IMR-90 (cell line): ENCODE data around the gene TNFRSF14. TPM values are rescaled to one million over a fixed set of nuclear protein-coding genes. Genes with fewer than 3 reads are reported as not detected.

Experiments used
- ATAC-seq: fragments of 200-7000 bp; cut with Tn5 transposase; 2 replicates; pipeline ENCODE4 v1.9.1; 2020; ENCODE audit warnings: low read depth, mild to moderate bottlenecking, moderate library complexity
- BruUV-seq: library from RNA; stranded (reverse); fragments of 400-500 nt; replicated peaks from 2 replicates; lab custom pipeline; 2021; lab: Mats Ljungman, UMichigan
- CTCF ChIA-PET: fragments of 300-600 bp; formaldehyde crosslinking; extraction: SDS; loops from one replicate; lab custom pipeline; 2021; ENCODE audit warnings: antibody characterized with exemption; lab: Yijun Ruan, JAX
- POLR2A ChIA-PET: fragments of 300-600 bp; sonication (Branson Sonifier 250); formaldehyde crosslinking; loops from one replicate; lab custom pipeline; 2022; ENCODE audit warnings: antibody characterized with exemption; ENCODE audit not compliant: unreplicated experiment; lab: Charles Lee
- DNase-seq: peaks from one replicate; pipeline ENCODE4 v3.0.0; 2013
- H2AFZ ChIP-seq: replicated peaks from 2 replicates; pipeline ENCODE3; 2013; ENCODE audit warnings: low read length, mild to moderate bottlenecking; ENCODE audit not compliant: poor library complexity
- H2AK5ac ChIP-seq: 2 replicates; pipeline ENCODE4 v1.6.1; 2013; ENCODE audit warnings: low read depth, low read length, inconsistent platforms
- H2AK9ac ChIP-seq: replicated peaks from 2 replicates; pipeline ENCODE3; 2013; ENCODE audit warnings: mild to moderate bottlenecking, low read depth, low read length, moderate library complexity; ENCODE audit not compliant: poor library complexity
- H2BK120ac ChIP-seq: 2 replicates; pipeline ENCODE4 v1.6.1; 2013; ENCODE audit warnings: low read depth, low read length, inconsistent platforms
- H2BK15ac ChIP-seq: 3 replicates; pipeline ENCODE4 v1.6.1; 2013; ENCODE audit warnings: low read depth, low read length, inconsistent platforms
- H2BK20ac ChIP-seq: 2 replicates; pipeline ENCODE4 v1.6.1; 2013; ENCODE audit warnings: low read depth, mild to moderate bottlenecking, inconsistent platforms, low read length, moderate library complexity
- H2BK5ac ChIP-seq: 2 replicates; pipeline ENCODE4 v1.6.1; 2013; ENCODE audit warnings: mild to moderate bottlenecking, low read depth, low read length, inconsistent platforms; ENCODE audit not compliant: poor library complexity, severe bottlenecking
- H3K14ac ChIP-seq: replicated peaks from 2 replicates; pipeline ENCODE4 v1.6.1; 2013; ENCODE audit warnings: low read depth, low read length, inconsistent platforms
- H3K18ac ChIP-seq: 2 replicates; pipeline ENCODE4 v1.6.1; 2013; ENCODE audit warnings: low read depth, low read length, control low read depth
- H3K23ac ChIP-seq: 2 replicates; pipeline ENCODE4 v1.6.1; 2013; ENCODE audit warnings: low read depth, low read length, inconsistent platforms
- H3K27ac ChIP-seq: 2 replicates; pipeline ENCODE4 v1.5.1; 2013; ENCODE audit warnings: mild to moderate bottlenecking, control low read depth, low read length; ENCODE audit not compliant: insufficient read depth
- H3K27me3 ChIP-seq: 2 replicates; pipeline ENCODE4 v1.6.1; 2013; ENCODE audit warnings: low read length; ENCODE audit not compliant: control insufficient read depth, insufficient read depth
- H3K36me3 ChIP-seq: 2 replicates; pipeline ENCODE4 v1.6.1; 2013; ENCODE audit warnings: low read length, mixed read lengths; ENCODE audit not compliant: control insufficient read depth, insufficient read depth
- H3K4ac ChIP-seq: 2 replicates; pipeline ENCODE4 v1.6.1; 2013; ENCODE audit warnings: low read depth, low read length, inconsistent platforms
- H3K4me1 ChIP-seq: 2 replicates; pipeline ENCODE4 v1.6.1; 2013; ENCODE audit warnings: low read length, mixed read lengths; ENCODE audit not compliant: control insufficient read depth, insufficient read depth
- H3K4me2 ChIP-seq: 2 replicates; pipeline ENCODE4 v1.6.1; 2013; ENCODE audit warnings: low read depth, mild to moderate bottlenecking, control low read depth, low read length, moderate library complexity
- H3K4me3 ChIP-seq: 2 replicates; pipeline ENCODE4 v1.5.1; 2013; ENCODE audit warnings: low read depth, mild to moderate bottlenecking, control low read depth, low read length, moderate library complexity; ENCODE audit not compliant: insufficient read depth
- H3K56ac ChIP-seq: 2 replicates; pipeline ENCODE4 v1.6.1; 2013; ENCODE audit warnings: low read length, inconsistent platforms; ENCODE audit not compliant: insufficient read depth; ENCODE audit errors: extremely low read depth
- H3K79me1 ChIP-seq, 2 experiments: 2 replicates each; pipeline ENCODE4 v1.6.1; 2013; ENCODE audit warnings: low read length in 2 of 2, inconsistent platforms in 1 of 2, low read depth in 1 of 2
- H3K9ac ChIP-seq: 2 replicates; pipeline ENCODE4 v1.6.1; 2013; ENCODE audit warnings: low read depth, low read length, control low read depth
- H3K9me1 ChIP-seq: 2 replicates; pipeline ENCODE4 v1.6.1; 2013; ENCODE audit warnings: low read length, inconsistent platforms; ENCODE audit not compliant: insufficient read depth
- H3K9me3 ChIP-seq: 2 replicates; pipeline ENCODE4 v1.6.1; 2013; ENCODE audit warnings: low read length; ENCODE audit not compliant: control insufficient read depth, insufficient read depth
- H4K20me1 ChIP-seq: 2 replicates; pipeline ENCODE4 v1.6.1; 2013; ENCODE audit warnings: low read length, inconsistent platforms; ENCODE audit not compliant: insufficient read depth
- H4K5ac ChIP-seq: 2 replicates; pipeline ENCODE4 v1.6.1; 2013; ENCODE audit warnings: mild to moderate bottlenecking, low read depth, low read length, control low read depth
- H4K8ac ChIP-seq, 2 experiments: 2 replicates each; pipeline ENCODE4 v1.6.1; 2013; ENCODE audit warnings: low read depth in 2 of 2, low read length in 2 of 2, control low read depth in 1 of 2, inconsistent platforms in 1 of 2
- H4K91ac ChIP-seq: 2 replicates; pipeline ENCODE4 v1.6.1; 2013; ENCODE audit warnings: low read depth, low read length, inconsistent platforms; ENCODE audit not compliant: insufficient read depth
- BHLHE40 ChIP-seq: fragments of 150-350 bp; IDR thresholded peaks from 2 replicates; pipeline ENCODE4 v1.6.1; 2016; ENCODE audit warnings: mild to moderate bottlenecking, low read depth, low read length
- CEBPB ChIP-seq: IDR thresholded peaks from 2 replicates; pipeline ENCODE4 v1.6.1; 2012; ENCODE audit warnings: low read depth, low read length, improper control_type of control experiment
- FOS ChIP-seq: fragments of 150-350 bp; IDR thresholded peaks from 2 replicates; pipeline ENCODE4 v1.6.1; 2016; ENCODE audit warnings: low read depth, low read length
- MAFK ChIP-seq: IDR thresholded peaks from 2 replicates; pipeline ENCODE4 v1.6.1; 2012; ENCODE audit warnings: low read depth, low read length, improper control_type of control experiment
- MAZ ChIP-seq: IDR thresholded peaks from 2 replicates; pipeline ENCODE4 v1.6.1; 2012; ENCODE audit warnings: low read depth, mild to moderate bottlenecking, low read length, improper control_type of control experiment, moderate library complexity, borderline replicate concordance
- NFE2L2 ChIP-seq: fragments of 150-350 bp; IDR thresholded peaks from 2 replicates; pipeline ENCODE4 v1.6.1; 2016; ENCODE audit warnings: low read depth, mild to moderate bottlenecking, low read length
- POLR2A ChIP-seq: IDR thresholded peaks from 2 replicates; pipeline ENCODE4 v1.6.1; 2012; ENCODE audit warnings: mild to moderate bottlenecking, low read depth, low read length
- RCOR1 ChIP-seq: IDR thresholded peaks from 2 replicates; pipeline ENCODE4 v1.6.1; 2012; ENCODE audit warnings: mild to moderate bottlenecking, low read length, improper control_type of control experiment; ENCODE audit not compliant: insufficient replicate concordance
- SMC3 ChIP-seq: fragments of 150-350 bp; IDR thresholded peaks from 2 replicates; pipeline ENCODE4 v1.6.1; 2016; ENCODE audit warnings: low read depth, mild to moderate bottlenecking, antibody characterized with exemption, low read length, moderate library complexity
- WGBS, 2 experiments: methylation state at CpG; one replicate each; pipeline versions ENCODE4 v1.1.5 to v1.1.7; 2013; ENCODE audit warnings: missing lambda C conversion rate in 2 of 2; ENCODE audit not compliant: insufficient read length in 1 of 2; ENCODE audit errors: extremely low coverage in 2 of 2; 5-methylcytosine and 5-hydroxymethylcytosine counted together
- dilution Hi-C: fragments of 300-500 bp; cut with HindIII; formaldehyde crosslinking; loops from one replicate; pipeline ENCODE4 v1.14.3; 2018; ENCODE audit warnings: low sequenced_read_pairs; ENCODE audit not compliant: unreplicated experiment
- in situ Hi-C: fragments of 300-500 bp; cut with MboI; formaldehyde crosslinking; loops from 3 replicates; pipeline ENCODE4 v1.14.3; 2019; ENCODE audit warnings: low sequenced_read_pairs, inconsistent platforms, mixed read lengths
- intact Hi-C: fragments of 100-400 bp; cut with micrococcal nuclease; formaldehyde crosslinking; loops from 2 replicates; pipeline ENCODE4 v1.10.0; 2022
- polyA plus RNA-seq, 3 experiments: library from polyadenylated mRNA; depleted of rRNA; stranded (reverse); fragments of >200 nt; gene quantifications; 2 replicates each; pipeline ENCODE4 v1.2.3, GENCODE V29; 2012; ENCODE audit warnings: low replicate concordance in 1 of 3
- total RNA-seq: library from RNA; depleted of rRNA; stranded (reverse); fragments of >200 nt; gene quantifications from 2 replicates; pipeline ENCODE4 v1.2.3, GENCODE V29; 2012
- TF ChIP-seq, protein P1 (sequence below): conservative IDR thresholded peaks from 2 replicates; pipeline ENCODE4 v1.5.1; 2012; ENCODE audit warnings: mild to moderate bottlenecking, low read depth, low read length, improper control_type of control experiment
- TF ChIP-seq, protein P2 (sequence below): fragments of 150-350 bp; IDR thresholded peaks from 2 replicates; pipeline ENCODE4 v1.6.1; 2017; ENCODE audit warnings: mild to moderate bottlenecking, antibody characterized with exemption, low read length, low read depth

TNFRSF14 gene
- total and polyA plus RNA-seq, 2 of the 4 experiments (the other 2 are of a cell fraction): 1.3 to 4.2 TPM

DNA sequence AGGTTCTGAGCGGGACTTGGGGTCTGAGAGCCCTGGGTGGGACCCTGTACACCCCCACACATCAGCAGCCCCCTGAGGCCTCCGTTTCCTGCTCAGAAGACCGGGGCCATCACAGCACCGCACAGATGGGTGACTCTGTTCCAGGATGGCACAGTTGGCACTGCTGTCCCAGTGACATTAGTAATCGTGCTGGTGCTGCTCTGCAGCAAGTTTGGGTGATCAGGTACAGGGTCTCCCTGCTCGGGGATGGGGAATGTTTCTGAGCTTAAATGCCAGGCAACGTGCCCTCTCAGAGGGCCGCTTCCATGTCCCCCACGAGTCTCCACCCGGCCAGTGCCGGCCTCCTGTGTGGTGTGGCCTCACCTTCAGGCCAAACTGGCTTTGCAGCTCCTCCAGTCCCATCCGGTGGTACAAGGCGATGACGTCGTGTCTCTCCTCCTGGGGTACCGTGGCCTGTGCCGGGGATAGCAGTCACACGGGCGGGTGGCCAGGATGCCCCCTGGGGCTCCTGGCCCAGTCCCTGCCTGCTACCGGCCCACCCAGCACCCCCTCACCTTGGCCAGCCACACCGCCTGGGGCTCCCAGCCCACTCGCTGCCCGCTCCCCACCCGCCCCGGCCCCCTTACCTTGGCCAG, 47.5 kb downstream of the TNFRSF14 start:
- 74% methylated on average over 13 of the region's 25 CpGs; no CpG with 5 or more reads in 1 of the 2 experiments for WGBS, 2 experiments
- Histone ChIP-seq H3K23ac (no peak overlapping the region), H3K14ac (no peak overlapping the region), H2BK5ac (no peak overlapping the region), H3K18ac (no peak overlapping the region), H3K27me3 (no peaks in the 10 kb centered on the region; the same call in 1 of the 2 replicates), H3K9me3 (0 out of 2 replicates have a peak, but pooled peaks cover under 1% of the 10 kb centered on the region), H3K4me1 (no peaks in the 10 kb centered on the region), H3K27ac (no peak overlapping the region), H2AK9ac (no peak overlapping the region), H3K4me2 (no peak overlapping the region), H4K5ac (no peak overlapping the region), H2BK20ac (no peak overlapping the region), H3K56ac (no peak overlapping the region), H2BK120ac (no peak overlapping the region), H3K79me1 (no peaks in the 10 kb centered on the region), H3K4ac (no peak overlapping the region), H3K36me3 (no peaks in the 10 kb centered on the region), H4K8ac (no peak overlapping the region), H2AK5ac (no peak overlapping the region), H3K9ac (no peak overlapping the region), H4K91ac (no peak overlapping the region), H2AFZ (no peak overlapping the region), H2BK15ac (no peak overlapping the region), H3K4me3 (no peak overlapping the region), H3K9me1 (no peaks in the 10 kb centered on the region), H4K20me1 (no peaks in the 10 kb centered on the region)
- no peak for DNase-seq
- intact Hi-C loops: no loop called here
- ChIA-PET POLR2A (no interaction called here), CTCF (no interaction called here)
- in situ Hi-C loops: no loop called here
- TF ChIP-seq POLR2A (no peak), NFE2L2 (no peak), MAZ (no peak), RCOR1 (no peak), FOS (no peak), CEBPB (no peak), BHLHE40 (no peak), MAFK (no peak), SMC3 (no peak)
- TF ChIP-seq, protein P1, sequence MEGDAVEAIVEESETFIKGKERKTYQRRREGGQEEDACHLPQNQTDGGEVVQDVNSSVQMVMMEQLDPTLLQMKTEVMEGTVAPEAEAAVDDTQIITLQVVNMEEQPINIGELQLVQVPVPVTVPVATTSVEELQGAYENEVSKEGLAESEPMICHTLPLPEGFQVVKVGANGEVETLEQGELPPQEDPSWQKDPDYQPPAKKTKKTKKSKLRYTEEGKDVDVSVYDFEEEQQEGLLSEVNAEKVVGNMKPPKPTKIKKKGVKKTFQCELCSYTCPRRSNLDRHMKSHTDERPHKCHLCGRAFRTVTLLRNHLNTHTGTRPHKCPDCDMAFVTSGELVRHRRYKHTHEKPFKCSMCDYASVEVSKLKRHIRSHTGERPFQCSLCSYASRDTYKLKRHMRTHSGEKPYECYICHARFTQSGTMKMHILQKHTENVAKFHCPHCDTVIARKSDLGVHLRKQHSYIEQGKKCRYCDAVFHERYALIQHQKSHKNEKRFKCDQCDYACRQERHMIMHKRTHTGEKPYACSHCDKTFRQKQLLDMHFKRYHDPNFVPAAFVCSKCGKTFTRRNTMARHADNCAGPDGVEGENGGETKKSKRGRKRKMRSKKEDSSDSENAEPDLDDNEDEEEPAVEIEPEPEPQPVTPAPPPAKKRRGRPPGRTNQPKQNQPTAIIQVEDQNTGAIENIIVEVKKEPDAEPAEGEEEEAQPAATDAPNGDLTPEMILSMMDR: no peak
- TF ChIP-seq, protein P2, sequence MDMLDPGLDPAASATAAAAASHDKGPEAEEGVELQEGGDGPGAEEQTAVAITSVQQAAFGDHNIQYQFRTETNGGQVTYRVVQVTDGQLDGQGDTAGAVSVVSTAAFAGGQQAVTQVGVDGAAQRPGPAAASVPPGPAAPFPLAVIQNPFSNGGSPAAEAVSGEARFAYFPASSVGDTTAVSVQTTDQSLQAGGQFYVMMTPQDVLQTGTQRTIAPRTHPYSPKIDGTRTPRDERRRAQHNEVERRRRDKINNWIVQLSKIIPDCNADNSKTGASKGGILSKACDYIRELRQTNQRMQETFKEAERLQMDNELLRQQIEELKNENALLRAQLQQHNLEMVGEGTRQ: no peak
- ATAC-seq: no peak
- BruUV-seq: no TSS peak
- dilution Hi-C loops: no loop called here
